ENCODE results near the gene FOXN3.

FOXN3 gene, protein sequence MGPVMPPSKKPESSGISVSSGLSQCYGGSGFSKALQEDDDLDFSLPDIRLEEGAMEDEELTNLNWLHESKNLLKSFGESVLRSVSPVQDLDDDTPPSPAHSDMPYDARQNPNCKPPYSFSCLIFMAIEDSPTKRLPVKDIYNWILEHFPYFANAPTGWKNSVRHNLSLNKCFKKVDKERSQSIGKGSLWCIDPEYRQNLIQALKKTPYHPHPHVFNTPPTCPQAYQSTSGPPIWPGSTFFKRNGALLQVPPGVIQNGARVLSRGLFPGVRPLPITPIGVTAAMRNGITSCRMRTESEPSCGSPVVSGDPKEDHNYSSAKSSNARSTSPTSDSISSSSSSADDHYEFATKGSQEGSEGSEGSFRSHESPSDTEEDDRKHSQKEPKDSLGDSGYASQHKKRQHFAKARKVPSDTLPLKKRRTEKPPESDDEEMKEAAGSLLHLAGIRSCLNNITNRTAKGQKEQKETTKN

DNA sequence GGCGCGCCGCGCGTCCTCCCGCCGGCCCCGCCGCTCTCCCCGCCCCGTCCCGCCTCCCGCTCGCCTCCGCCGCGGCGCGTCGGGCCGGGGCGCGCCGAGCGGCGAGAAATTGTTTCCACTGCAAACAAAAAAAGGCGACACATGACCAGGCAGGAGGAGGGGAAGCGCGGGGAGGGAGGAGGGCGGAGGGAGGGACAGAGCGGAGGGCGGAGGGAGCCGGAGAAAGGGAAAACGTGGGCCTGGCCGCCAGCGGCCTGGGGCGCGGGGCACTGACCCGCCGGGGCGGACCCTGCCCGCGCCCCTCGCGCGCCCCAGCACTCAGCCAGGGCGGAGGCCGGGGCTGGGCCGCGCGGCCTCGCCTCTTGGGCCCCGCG lies at the start of gene FOXN3:
Gene FOXN3, minus strand, starts transcription at position 143 of the 374 bp plus-strand sequence. CDS start 4,757 bp downstream, outside the sequence.
- no peak for FAIRE-seq

- no peak for FAIRE-seq
Observed at GRCh38 chr14:89466484-89466883, 49.5 kb upstream of the FOXN3 start.

DNA sequence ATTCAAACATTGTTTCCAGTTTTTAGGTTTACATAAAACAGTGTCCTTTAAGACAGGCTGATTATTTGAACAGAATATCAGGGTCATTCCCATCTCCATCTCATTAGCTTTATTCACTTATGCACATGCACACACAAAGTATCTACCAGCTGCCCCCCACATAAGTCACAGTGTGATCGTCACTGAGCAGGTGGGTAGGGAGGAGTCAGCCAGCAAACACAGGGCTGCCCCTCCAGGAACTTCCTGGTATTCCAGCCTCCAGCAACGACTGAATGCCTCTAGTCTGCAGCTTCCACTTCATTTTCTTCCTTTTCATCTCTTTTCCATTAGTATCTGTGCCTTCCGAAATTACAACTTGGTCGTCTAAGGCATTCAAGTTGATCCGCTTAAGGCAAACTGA lies 48.8 kb upstream of the FOXN3 start:
- FAIRE-seq, result no peak

DNA sequence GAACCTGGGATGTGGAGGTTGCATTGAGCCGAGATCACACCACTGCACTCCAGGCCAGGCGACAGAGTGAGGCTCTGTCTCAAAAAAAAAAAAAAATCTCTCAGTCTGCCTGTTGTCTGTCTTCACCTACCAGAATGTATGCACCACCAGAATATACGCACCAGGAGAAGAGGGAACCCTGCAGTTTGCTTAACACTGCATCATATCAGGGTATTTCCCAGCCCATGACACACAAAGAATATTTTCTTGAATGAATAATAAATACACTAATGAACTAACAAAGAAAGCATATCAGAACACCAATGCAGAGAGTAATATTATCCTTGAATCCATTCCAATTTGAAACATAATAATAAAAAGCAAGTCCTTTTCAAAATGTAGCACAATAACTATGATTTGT lies 44.2 kb upstream of the FOXN3 start:
- no peak for FAIRE-seq

DNA sequence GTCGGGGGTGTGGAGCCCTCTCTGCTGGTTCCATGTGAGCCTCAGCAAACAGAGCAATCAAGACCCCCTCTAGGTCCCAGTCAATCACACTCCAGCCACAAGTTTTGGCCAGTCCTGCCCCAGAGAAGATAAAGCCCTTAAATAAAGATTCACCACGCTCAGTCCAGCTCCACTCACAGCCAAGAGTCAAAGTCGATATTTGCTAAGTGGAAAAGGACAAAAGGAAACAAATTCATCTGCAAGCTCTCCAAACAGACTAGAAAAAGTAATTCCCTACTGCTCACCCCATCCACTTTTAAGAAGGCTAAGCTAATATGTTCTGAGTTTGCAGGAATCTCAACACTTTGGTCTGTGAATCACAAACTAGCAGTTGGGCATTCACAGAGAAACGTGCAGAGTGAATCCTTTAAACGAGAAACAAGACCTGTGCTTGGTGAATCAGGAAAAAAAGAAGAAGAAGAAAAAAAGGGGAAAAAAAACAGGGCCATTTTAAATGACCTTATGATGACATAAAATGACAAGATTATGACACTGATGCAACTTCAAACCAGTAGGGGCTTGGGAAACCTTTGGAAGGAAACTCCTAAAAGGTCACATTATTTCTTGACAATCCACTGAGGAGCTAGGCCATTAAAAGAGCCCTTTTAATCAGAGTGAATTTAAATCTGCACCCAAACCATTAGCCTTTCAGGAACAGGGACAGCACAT lies 41.8 kb upstream of the FOXN3 start:
- FAIRE-seq, result no peak

DNA sequence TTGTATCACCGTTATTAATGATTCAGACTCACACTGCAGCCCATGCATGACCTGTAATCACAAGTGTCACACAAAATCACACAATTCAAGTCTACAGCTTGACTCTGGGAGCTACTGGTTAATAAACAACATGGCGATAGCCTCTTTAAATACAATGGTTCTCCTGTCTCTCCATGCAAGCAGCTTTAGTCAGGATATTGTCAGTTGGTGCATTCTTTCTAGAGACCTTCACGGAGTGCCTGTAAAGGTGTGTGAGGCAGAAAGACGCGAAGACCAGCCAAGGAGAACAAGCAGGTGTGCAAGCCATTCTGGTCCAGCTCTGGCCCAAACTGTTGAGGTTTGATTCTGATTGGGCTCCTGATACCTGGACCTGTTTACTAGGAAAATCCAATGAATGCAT lies 40.0 kb upstream of the FOXN3 start:
- FAIRE-seq, result no peak

- no peak for FAIRE-seq
Observed at GRCh38 chr14:89455412-89455811, 38.4 kb upstream of the FOXN3 start.

DNA sequence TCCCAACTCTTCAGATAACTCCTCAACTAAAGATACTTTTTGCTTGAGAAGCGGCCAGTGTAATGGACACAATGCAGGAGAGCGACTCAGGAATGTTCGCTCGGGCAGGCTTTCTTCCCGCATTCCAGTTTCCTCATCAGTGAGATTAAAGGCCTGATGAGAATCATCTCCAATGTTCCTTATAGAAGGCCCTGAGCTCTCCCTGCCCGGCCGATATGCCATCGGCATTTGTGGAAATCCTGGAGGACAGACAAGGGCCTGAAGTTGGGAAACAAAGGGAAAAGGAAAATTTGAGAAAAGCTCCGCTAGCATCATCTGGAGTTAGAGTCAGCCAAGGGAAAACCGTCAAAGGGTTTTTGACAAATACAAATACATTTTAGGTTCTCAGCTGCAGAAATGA lies 38.0 kb upstream of the FOXN3 start:
- no peak for FAIRE-seq

- no peak for FAIRE-seq
Observed at GRCh38 chr14:89452281-89452680, 35.2 kb upstream of the FOXN3 start.

- FAIRE-seq, result no peak
Observed at GRCh38 chr14:89451229-89451628, 34.2 kb upstream of the FOXN3 start.

- FAIRE-seq, result no peak
Observed at GRCh38 chr14:89447182-89447944, 30.3 kb upstream of the FOXN3 start.

DNA sequence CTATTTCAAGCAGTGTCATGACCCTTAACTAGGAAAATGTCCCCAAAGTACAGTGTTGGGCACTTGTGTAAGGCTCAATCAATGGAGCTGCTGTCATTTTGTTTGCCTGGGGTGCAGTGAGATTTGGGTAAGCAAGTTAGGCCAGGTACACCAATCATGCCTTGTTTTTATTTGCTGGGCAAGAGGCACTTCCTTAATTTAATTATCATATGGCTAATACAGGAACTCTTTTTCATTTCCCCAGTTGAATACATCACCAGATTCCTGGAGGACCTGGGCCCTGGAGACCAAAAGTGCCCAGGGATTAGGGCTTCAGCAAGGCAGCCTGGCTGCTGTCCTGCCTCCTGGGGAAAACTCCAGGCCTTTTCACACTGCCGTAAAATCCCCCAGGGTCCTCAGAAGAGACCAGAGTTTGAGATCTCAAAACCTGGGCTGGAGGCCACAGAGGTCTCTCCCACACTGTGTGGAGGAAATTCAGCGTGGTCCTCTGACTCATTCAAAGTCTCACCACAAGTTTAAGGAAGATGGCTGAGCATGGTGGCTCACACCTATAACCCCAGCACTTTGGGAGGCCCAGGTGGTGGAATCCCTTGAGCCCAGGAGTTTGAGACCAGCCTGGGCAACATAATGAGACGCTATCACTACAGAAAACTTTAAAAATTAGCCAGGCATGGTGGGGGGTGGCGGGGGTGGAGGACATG lies 28.4 kb upstream of the FOXN3 start:
- no peak for FAIRE-seq

DNA sequence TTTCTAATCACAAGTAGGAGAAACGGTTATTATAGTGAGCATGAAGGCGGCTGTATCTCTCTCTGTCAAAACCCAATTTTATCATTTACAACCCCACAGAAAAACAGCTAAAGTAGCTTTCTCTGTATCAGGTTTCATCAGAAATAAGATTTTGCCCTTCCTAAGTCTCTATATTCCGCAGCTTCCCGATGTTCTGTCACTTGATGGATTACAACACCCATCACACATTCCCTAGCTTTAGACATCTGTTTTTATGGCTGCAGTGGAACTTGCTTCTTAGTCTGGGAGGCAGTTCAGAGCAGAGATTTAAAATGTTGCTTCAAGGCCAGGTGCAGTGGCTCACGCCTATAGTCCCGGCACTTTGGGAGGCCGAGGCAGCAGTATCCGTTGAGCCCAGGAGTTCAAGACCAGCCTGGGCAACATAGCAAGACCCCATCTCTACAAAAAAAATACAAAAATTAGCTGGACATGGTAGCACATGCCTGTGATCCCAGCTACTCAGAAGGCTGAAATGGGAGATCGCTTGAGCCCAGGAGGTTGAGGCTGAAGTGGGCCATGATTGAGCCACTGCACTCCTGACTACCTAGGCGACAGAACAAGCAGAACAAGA lies 27.6 kb upstream of the FOXN3 start:
- FAIRE-seq, result no peak

DNA sequence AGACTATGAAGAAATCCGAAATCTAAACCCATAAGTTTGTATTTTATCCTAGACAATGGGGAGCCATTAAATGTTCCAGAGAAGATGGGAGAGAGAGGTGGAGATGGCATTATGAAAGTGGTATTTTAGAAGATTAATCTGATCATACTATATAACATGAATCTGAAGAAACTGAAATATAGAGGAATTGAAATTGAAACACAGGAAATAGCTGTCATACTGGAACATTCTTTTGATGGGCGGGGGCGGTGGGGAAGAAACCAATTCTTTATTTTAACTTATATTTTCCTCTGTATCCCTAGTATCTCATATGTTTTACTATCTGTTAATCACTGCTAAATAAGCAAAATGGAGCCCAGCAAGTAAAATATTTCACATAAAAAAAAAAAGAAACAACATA lies 27.0 kb upstream of the FOXN3 start:
- no peak for FAIRE-seq

DNA sequence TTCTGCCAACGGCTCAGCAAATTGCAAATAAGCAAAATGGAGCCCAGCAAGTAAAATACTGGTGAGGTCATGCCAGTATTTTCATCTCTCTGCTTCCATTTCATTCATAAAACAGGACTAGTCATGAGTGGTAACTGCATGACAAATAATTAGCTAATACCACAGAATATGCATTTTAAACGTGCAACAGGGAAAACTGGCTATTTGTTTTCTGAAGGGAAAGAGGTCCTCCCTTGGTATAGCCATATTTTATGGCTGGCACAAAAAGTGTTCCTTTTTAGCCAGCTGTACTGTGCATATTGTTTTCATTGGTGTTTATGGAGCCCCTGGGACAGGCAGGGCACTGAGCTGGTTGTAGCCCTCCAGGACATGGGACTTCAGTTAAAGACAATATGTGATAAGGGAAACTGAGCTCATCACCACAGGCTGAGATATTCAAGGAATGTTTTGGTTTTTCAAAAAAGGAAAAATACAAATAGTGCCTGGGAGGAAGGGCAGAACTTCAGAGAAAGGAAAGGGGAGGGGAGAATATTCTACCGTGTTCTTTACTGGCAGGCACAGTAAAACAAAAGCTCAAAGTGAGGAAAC lies 26.1 kb upstream of the FOXN3 start:
- no peak for FAIRE-seq

GRCh38 chr14:89442280-89442679 lies 25.2 kb upstream of the FOXN3 start:
- no peak for FAIRE-seq

- FAIRE-seq, result no peak
Observed at GRCh38 chr14:89440986-89441909, 24.2 kb upstream of the FOXN3 start.

- no peak for FAIRE-seq
Observed at GRCh38 chr14:89435892-89436656, 19.0 kb upstream of the FOXN3 start.

- no peak for FAIRE-seq
Observed at GRCh38 chr14:89435492-89435891, 18.5 kb upstream of the FOXN3 start.

DNA sequence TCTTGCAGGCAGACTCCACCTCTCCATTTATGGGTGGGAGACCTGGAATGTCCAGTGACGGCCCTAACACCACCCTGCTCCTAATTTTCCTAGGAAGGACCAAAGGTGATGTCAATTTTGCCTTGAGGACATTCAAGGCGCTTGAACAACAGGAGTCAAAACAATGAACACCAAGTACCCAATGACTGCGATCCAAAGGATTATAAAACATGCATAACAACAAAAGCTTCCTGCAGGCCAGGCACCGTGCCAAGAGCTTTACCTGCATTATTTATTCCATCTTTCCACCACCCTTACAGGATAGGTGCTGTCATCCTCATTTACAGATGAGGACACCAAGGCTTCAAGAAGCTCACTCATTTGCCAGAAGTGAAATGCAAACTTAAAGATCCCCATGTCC lies 15.2 kb upstream of the FOXN3 start:
- no peak for FAIRE-seq

Data from endometrium (tissue), 2 donors.